GM10847 (cell line): ENCODE data around the gene INCENP.

Experiments used
- POLR2A ChIP-seq: IDR thresholded peaks from 2 replicates; pipeline ENCODE4 v1.6.1; 2011; ENCODE audit not compliant: insufficient read length; ENCODE audit errors: extremely low read depth

The INCENP gene

DNA sequence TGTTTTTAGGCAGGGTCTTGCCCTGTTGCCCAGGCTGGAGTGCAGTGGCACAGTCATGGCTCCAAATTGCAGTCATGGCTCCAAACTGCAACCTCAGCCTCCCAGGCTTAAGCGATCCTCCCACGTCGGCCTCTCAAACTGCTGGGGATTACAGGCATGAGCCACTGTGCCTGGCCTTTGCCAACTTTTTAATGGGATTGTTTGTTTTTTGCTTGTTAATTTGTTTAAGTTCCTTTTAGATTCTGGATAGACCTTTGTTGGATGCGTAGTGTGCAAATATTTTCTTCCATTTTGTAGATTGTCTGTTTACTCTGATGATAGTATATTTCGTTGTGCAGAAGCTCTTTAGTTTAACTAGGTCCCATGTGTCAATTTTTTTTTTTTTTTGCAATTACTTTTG, 56.2 kb downstream of the INCENP start:
- TF ChIP-seq POLR2A: no peak

- TF ChIP-seq POLR2A: no peak
Measured at GRCh38 chr11:62181097-62181496, 57.3 kb downstream of the INCENP start.

- TF ChIP-seq POLR2A: no peak
Measured at GRCh38 chr11:62182147-62182891, 58.5 kb downstream of the INCENP start.

- TF ChIP-seq POLR2A: no peak
Measured at GRCh38 chr11:62186195-62186594, 62.4 kb downstream of the INCENP start.

DNA sequence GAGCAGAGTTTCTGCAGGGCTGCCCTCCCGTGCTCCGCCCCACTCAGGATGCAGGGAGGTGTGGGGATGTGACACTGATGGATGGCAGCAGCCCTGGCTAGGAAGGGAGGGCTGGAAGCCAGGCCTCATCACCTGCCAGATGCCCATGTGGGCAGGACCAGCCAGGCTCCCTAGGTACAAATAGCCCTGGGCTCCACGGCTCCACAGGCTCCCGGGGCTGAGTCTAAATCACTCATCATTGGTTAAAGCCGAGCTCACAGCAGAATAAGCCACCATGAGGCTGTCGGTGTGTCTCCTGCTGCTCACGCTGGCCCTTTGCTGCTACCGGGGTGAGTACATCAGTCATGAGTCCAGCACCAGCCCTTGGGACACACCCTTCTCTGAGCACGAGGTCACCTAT, 66.2 kb downstream of the INCENP start, which contains the start of gene SCGB1D1:
Gene SCGB1D1 (plus strand): TSS at position 206 of the 400 bp plus-strand sequence. CDS start 69 bp downstream, at position 275.
- no peak for TF ChIP-seq POLR2A

DNA sequence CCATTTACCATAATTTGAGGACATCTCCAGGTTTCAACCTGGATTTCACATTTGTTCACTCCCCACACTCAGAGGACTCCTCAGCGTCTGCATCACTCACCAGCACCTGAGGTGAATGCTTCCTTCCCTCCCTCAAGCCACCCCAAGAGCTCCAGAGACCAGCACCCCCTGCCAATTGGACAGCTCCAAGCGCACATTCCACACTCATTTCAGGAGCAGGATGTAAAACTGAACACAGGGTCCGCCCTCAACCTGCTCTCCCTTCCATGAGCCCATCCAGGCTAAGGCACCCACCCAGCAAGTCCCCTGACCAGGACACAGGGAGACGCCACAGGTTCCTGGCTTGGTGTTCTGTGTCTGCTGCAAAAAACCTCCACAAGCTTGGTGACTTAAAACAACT, 70.1 kb downstream of the INCENP start:
- no peak for TF ChIP-seq POLR2A

- TF ChIP-seq POLR2A: no peak
Measured at GRCh38 chr11:62195945-62196344, 72.1 kb downstream of the INCENP start.

DNA sequence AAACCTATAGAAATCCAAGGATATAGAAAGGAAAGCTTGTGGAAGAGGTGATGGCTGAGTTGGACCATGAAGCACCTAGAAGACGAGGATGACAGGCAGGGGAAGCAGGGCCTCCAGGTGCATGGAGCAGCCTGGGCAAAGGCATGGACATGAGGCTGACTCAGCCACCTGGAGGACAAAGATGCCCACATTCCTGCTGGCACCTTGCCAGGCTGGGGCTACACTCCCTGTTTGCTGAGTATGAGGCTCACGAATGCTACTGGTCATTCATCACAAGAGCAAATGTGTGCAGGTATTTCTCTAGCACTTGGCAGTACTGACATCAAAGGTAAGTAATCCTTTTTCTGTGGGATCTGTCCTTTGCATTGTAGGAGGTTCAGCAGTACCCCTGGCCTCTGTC, 77.6 kb downstream of the INCENP start:
- no peak for TF ChIP-seq POLR2A
